Keratinocyte (primary cell): ENCODE data around the gene L1CAM. TPM values are rescaled to one million over a fixed set of nuclear protein-coding genes. Genes with fewer than 3 reads are reported as not detected.

Experiments
- DNase-seq: peaks from one replicate; pipeline ENCODE4 v3.0.0-alpha.2; 2011; ENCODE audit warnings: low read depth, missing footprints, low spot score
- FAIRE-seq: peaks from 2 replicates; lab custom pipeline; 2011; peaks lifted over from hg19 to GRCh38; lab: Jason Lieb, UNC
- H2AFZ ChIP-seq: 2 replicates; pipeline ENCODE4 v1.6.0; 2012; ENCODE audit warnings: low read length, control low read depth, inconsistent platforms; ENCODE audit not compliant: control insufficient read depth
- H3K27ac ChIP-seq: 2 replicates; pipeline ENCODE4 v1.5.1; 2011; ENCODE audit warnings: low read length; ENCODE audit not compliant: control insufficient read depth, insufficient read depth
- H3K27me3 ChIP-seq: 3 replicates; pipeline ENCODE4 v1.6.0; 2011; ENCODE audit warnings: low read length; ENCODE audit not compliant: control insufficient read depth, insufficient read depth; ENCODE audit errors: extremely low read depth
- H3K36me3 ChIP-seq, 2 experiments: 2 replicates in 1 of 2; 3 replicates in 1 of 2; pipeline ENCODE4 v1.5.1; 2011; ENCODE audit warnings: low read length in 2 of 2, mild to moderate bottlenecking in 1 of 2; ENCODE audit not compliant: control insufficient read depth in 2 of 2, insufficient read depth in 2 of 2; ENCODE audit errors: extremely low read depth in 1 of 2
- H3K4me1 ChIP-seq: 3 replicates; pipeline ENCODE4 v1.5.1; 2011; ENCODE audit warnings: low read length; ENCODE audit not compliant: control insufficient read depth, insufficient read depth; ENCODE audit errors: extremely low read depth
- H3K4me2 ChIP-seq: 3 replicates; pipeline ENCODE4 v1.6.0; 2011; ENCODE audit warnings: low read depth, low read length; ENCODE audit not compliant: control insufficient read depth, insufficient read depth; ENCODE audit errors: extremely low read depth
- H3K4me3 ChIP-seq, 3 experiments: fragments of 200-600 bp in 1 of 3; sonication (generic) in 1 of 3; 2 replicates in 2 of 3; 3 replicates in 1 of 3; pipeline ENCODE4 v1.5.1; 2011 to 2016; ENCODE audit warnings: low read length in 3 of 3, mild to moderate bottlenecking in 3 of 3, control low read depth in 2 of 3, inconsistent platforms in 1 of 3, low read depth in 1 of 3, mixed read lengths in 1 of 3, mixed run types in 1 of 3, moderate library complexity in 1 of 3; ENCODE audit not compliant: control insufficient read depth in 2 of 3, insufficient read depth in 2 of 3; ENCODE audit errors: extremely low read depth in 1 of 3
- H3K79me2 ChIP-seq: 2 replicates; pipeline ENCODE4 v1.6.0; 2012; ENCODE audit warnings: low read length; ENCODE audit not compliant: control insufficient read depth, insufficient read depth
- H3K9ac ChIP-seq: 3 replicates; pipeline ENCODE4 v1.6.0; 2011; ENCODE audit warnings: low read length; ENCODE audit not compliant: control insufficient read depth, insufficient read depth; ENCODE audit errors: extremely low read depth
- H3K9me1 ChIP-seq: 3 replicates; pipeline ENCODE4 v1.6.0; 2011; ENCODE audit warnings: low read length; ENCODE audit not compliant: control insufficient read depth, insufficient read depth; ENCODE audit errors: extremely low read depth
- H3K9me3 ChIP-seq: 2 replicates; pipeline ENCODE4 v1.5.1; 2012; ENCODE audit warnings: low read depth, low read length; ENCODE audit not compliant: control insufficient read depth
- H4K20me1 ChIP-seq: 3 replicates; pipeline ENCODE4 v1.6.0; 2011; ENCODE audit warnings: low read length; ENCODE audit not compliant: control insufficient read depth, insufficient read depth; ENCODE audit errors: extremely low read depth
- EZH2 ChIP-seq: IDR thresholded peaks from one replicate; pipeline ENCODE4 v1.6.1; 2012; ENCODE audit warnings: inconsistent platforms, mild to moderate bottlenecking, low read length, moderate library complexity
- dilution Hi-C: fragments of 300-500 bp; cut with MboI; formaldehyde crosslinking; loops from one replicate; pipeline ENCODE4 v1.7.0; 2020; ENCODE audit warnings: low sequenced_read_pairs; ENCODE audit not compliant: extremely low pct_ligation_motif_present
- polyA plus RNA-seq, 5 experiments: library from polyadenylated mRNA; depleted of rRNA in 3 of 5; stranded (reverse) in 3 of 5; stranded (forward) in 1 of 5; unstranded in 1 of 5; fragments of >200 nt; gene quantifications; 1 replicate in 1 of 5; 2 replicates in 3 of 5; 3 replicates in 1 of 5; pipeline versions ENCODE4 v1.2.1 to v1.2.3, GENCODE V29; 2011 to 2012; ENCODE audit warnings: missing spikeins in 2 of 5, low read depth in 1 of 5, low replicate concordance in 1 of 5
- TF ChIP-seq, protein P1 (sequence below), 3 experiments: IDR thresholded peaks in 1 of 3; conservative IDR thresholded peaks in 1 of 3; optimal IDR thresholded peaks in 1 of 3; 2 replicates in 2 of 3; 3 replicates in 1 of 3; pipeline versions ENCODE3 to v1.5.1; 2011; ENCODE audit warnings: low read length in 3 of 3, mild to moderate bottlenecking in 3 of 3, moderate library complexity in 2 of 3, control low read depth in 1 of 3, inconsistent platforms in 1 of 3; ENCODE audit not compliant: insufficient read depth in 2 of 3; ENCODE audit errors: extremely low read depth in 1 of 3

The L1CAM gene
- polyA plus RNA-seq, 1 donor (not counting 4 experiments of a cell fraction or from before 2014, with no cell fraction given), result 18.2 TPM

DNA sequence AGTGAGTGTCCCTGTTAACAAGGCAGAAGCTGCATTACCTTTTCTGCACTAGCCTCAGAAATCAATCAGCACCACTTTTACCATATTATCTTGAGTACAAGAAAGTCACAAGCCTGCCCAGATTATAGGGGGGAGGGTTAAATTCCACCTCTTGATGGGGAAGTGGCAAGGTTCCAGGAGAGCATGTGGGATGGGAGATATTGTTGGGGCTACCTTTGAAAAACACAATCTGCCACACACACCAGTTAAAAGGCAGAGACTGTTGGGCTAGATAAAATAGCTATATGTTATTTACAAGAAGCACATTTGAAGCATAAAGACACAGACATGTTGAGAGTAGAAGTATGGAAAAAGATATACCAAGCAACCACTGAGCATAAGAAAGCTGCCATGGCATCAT, 11.9 kb upstream of the L1CAM start:
- no peaks in the 10 kb centered on the region for H3K36me3 ChIP-seq
- H3K9me3 ChIP-seq, result no peaks in the 10 kb centered on the region
- no peak overlapping the region for H3K4me2 ChIP-seq
- no peaks in the 10 kb centered on the region for H3K9me1 ChIP-seq
- H3K4me1 ChIP-seq, result peaks cover 8% of the 10 kb centered on the region
- TF ChIP-seq, protein P1, sequence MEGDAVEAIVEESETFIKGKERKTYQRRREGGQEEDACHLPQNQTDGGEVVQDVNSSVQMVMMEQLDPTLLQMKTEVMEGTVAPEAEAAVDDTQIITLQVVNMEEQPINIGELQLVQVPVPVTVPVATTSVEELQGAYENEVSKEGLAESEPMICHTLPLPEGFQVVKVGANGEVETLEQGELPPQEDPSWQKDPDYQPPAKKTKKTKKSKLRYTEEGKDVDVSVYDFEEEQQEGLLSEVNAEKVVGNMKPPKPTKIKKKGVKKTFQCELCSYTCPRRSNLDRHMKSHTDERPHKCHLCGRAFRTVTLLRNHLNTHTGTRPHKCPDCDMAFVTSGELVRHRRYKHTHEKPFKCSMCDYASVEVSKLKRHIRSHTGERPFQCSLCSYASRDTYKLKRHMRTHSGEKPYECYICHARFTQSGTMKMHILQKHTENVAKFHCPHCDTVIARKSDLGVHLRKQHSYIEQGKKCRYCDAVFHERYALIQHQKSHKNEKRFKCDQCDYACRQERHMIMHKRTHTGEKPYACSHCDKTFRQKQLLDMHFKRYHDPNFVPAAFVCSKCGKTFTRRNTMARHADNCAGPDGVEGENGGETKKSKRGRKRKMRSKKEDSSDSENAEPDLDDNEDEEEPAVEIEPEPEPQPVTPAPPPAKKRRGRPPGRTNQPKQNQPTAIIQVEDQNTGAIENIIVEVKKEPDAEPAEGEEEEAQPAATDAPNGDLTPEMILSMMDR (optimal IDR thresholded peaks at IDR 0.05 in 1 of 3, IDR thresholded peaks at IDR 0.05 in 1 of 3, conservative IDR thresholded peaks at IDR 0.05 in 1 of 3; ENCODE audit: extremely low read depth in 1 of 3, insufficient read depth in 2 of 3, low read length in 3 of 3), result no peak
- TF ChIP-seq EZH2, result no peak
- no peak overlapping the region for H2AFZ ChIP-seq
- dilution Hi-C loops, result no loop called here
- no peak for FAIRE-seq
- no peak overlapping the region for H3K4me3 ChIP-seq
- no peaks in the 10 kb centered on the region for H3K27me3 ChIP-seq
- no peaks in the 10 kb centered on the region for H3K79me2 ChIP-seq
- H3K9ac ChIP-seq, result no peak overlapping the region
- H4K20me1 ChIP-seq, result no peaks in the 10 kb centered on the region
- H3K27ac ChIP-seq, result no peak overlapping the region
- no peak for DNase-seq

DNA sequence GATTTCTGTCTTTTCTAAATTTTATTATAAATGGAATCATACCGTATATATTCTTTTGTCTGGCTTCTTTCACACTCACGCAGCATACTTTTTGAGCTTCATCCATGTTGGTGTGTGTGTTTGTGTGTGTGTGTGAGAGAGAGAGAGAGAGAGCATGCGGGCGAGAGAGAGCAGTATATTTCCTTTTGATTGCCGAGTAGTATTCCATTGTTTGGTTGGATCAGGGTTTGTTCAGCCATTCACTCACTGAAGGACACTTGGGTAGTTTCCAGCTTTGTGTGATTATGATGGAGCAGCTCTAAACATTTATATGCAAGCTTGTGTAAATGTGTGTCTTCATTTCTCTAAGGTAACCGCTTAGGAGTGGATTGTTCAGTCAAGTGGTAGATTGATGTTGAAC, 3.1 kb upstream of the L1CAM start:
- Histone ChIP-seq H3K27ac (no peak overlapping the region), H3K4me1 (no peaks in the 10 kb centered on the region), H4K20me1 (no peaks in the 10 kb centered on the region), H3K36me3 (no peaks in the 10 kb centered on the region), H3K4me3 (no peak overlapping the region), H3K79me2 (no peaks in the 10 kb centered on the region), H3K4me2 (no peak overlapping the region), H2AFZ (no peak overlapping the region), H3K9me3 (no peaks in the 10 kb centered on the region), H3K9ac (no peak overlapping the region), H3K27me3 (peaks cover 20% of the 10 kb centered on the region), H3K9me1 (no peaks in the 10 kb centered on the region)
- TF ChIP-seq EZH2, result no peak
- TF ChIP-seq, protein P1 (optimal IDR thresholded peaks at IDR 0.05 in 1 of 3, IDR thresholded peaks at IDR 0.05 in 1 of 3, conservative IDR thresholded peaks at IDR 0.05 in 1 of 3; ENCODE audit: extremely low read depth in 1 of 3, insufficient read depth in 2 of 3, low read length in 3 of 3), result no peak
- FAIRE-seq (no peak), DNase-seq (no peak)
- dilution Hi-C loops, result no loop called here
